ENCODE measurements around the gene ATXN3.

- TF ChIP-seq NFIC (IDR thresholded peaks at IDR 0.05; ENCODE audit: borderline replicate concordance) (no peak), REST (IDR thresholded peaks at IDR 0.05; ENCODE audit: low read depth, low read length) (no peak), RAD21 (IDR thresholded peaks at IDR 0.05; ENCODE audit: low read length) (no peak), CTCF (IDR thresholded peaks at IDR 0.05) (no peak), YY1 (IDR thresholded peaks at IDR 0.05; ENCODE audit: low read depth) (no peak), SMC3 (IDR thresholded peaks at IDR 0.05; ENCODE audit: low read depth, low read length) (no peak)
These were observed 72.3 kb downstream of the ATXN3 start for GRCh38 chr14:92033906-92034687.
